KMS-11 (cell line): ENCODE measurements around the gene CACNA2D1.
A peak's percentile ranks its signal among the peaks of the same experiment; 100 is the strongest.

Source experiments
- H2AFZ ChIP-seq: fragments of 200-600 bp; sonication (generic); 2 replicates; pipeline ENCODE4 v1.6.1; 2016; ENCODE audit warnings: antibody characterized with exemption, mixed run types, low read depth
- H3K27ac ChIP-seq: fragments of 200-600 bp; sonication (generic); 2 replicates; pipeline ENCODE4 v1.6.1; 2016; ENCODE audit warnings: mild to moderate bottlenecking, mixed run types
- H3K27me3 ChIP-seq: fragments of 200-600 bp; sonication (generic); 2 replicates; pipeline ENCODE4 v1.6.1; 2017; ENCODE audit warnings: mild to moderate bottlenecking, low read depth, mixed run types, moderate library complexity; ENCODE audit not compliant: insufficient read depth
- H3K36me3 ChIP-seq: fragments of 200-600 bp; sonication (generic); 2 replicates; pipeline ENCODE4 v1.6.1; 2017; ENCODE audit warnings: mild to moderate bottlenecking, mixed run types; ENCODE audit not compliant: insufficient read depth
- H3K4me1 ChIP-seq: fragments of 200-600 bp; sonication (generic); 2 replicates; pipeline ENCODE4 v1.6.1; 2016; ENCODE audit warnings: mild to moderate bottlenecking, low read depth, mixed run types; ENCODE audit not compliant: poor library complexity, severe bottlenecking
- H3K4me2 ChIP-seq: fragments of 200-600 bp; sonication (generic); 2 replicates; pipeline ENCODE4 v1.7.0; 2016; ENCODE audit warnings: mild to moderate bottlenecking, mixed run types
- H3K4me3 ChIP-seq: fragments of 200-600 bp; sonication (generic); IDR thresholded peaks from 2 replicates; pipeline ENCODE4 v1.6.1; 2017; ENCODE audit warnings: low read depth, low read length, mixed read lengths; ENCODE audit not compliant: insufficient read depth
- H3K79me2 ChIP-seq: fragments of 200-600 bp; sonication (generic); 2 replicates; pipeline ENCODE4 v1.6.1; 2016; ENCODE audit warnings: low read depth, mixed run types; ENCODE audit not compliant: insufficient read depth
- H3K9ac ChIP-seq: fragments of 200-600 bp; sonication (generic); 2 replicates; pipeline ENCODE4 v1.6.1; 2016; ENCODE audit warnings: mild to moderate bottlenecking, mixed run types
- H4K20me1 ChIP-seq: fragments of 200-600 bp; sonication (generic); 2 replicates; pipeline ENCODE4 v1.6.1; 2016; ENCODE audit warnings: mild to moderate bottlenecking, mixed run types; ENCODE audit not compliant: insufficient read depth
- TF ChIP-seq, protein P1 (sequence below): fragments of 200-600 bp; sonication (generic); conservative IDR thresholded peaks from 2 replicates; pipeline ENCODE4 v1.6.1; 2017; ENCODE audit warnings: low read depth, mild to moderate bottlenecking, antibody characterized with exemption, low read length, moderate library complexity, mixed read lengths

CACNA2D1 gene

GRCh38 chr7:81903115-81903514 lies 540.5 kb downstream of the CACNA2D1 start:
- Histone ChIP-seq H3K79me2 (no peaks in the 10 kb centered on the region), H3K4me2 (peak overlapping the region; percentile 96), H3K9ac (peak overlapping the region; percentile 31; the same call in 1 of the 2 replicates), H4K20me1 (no peaks in the 10 kb centered on the region), H3K36me3 (no peaks in the 10 kb centered on the region), H3K27ac (peak overlapping the region; percentile 77), H3K4me1 (peaks cover 60% of the 10 kb centered on the region), H2AFZ (peak overlapping the region; percentile 67), H3K27me3 (no peaks in the 10 kb centered on the region), H3K4me3 (no peak overlapping the region)
- TF ChIP-seq, protein P1, sequence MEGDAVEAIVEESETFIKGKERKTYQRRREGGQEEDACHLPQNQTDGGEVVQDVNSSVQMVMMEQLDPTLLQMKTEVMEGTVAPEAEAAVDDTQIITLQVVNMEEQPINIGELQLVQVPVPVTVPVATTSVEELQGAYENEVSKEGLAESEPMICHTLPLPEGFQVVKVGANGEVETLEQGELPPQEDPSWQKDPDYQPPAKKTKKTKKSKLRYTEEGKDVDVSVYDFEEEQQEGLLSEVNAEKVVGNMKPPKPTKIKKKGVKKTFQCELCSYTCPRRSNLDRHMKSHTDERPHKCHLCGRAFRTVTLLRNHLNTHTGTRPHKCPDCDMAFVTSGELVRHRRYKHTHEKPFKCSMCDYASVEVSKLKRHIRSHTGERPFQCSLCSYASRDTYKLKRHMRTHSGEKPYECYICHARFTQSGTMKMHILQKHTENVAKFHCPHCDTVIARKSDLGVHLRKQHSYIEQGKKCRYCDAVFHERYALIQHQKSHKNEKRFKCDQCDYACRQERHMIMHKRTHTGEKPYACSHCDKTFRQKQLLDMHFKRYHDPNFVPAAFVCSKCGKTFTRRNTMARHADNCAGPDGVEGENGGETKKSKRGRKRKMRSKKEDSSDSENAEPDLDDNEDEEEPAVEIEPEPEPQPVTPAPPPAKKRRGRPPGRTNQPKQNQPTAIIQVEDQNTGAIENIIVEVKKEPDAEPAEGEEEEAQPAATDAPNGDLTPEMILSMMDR = no peak

GRCh38 chr7:81902536-81902935 lies 541.0 kb downstream of the CACNA2D1 start:
- Histone ChIP-seq H3K36me3 (no peaks in the 10 kb centered on the region), H3K79me2 (no peaks in the 10 kb centered on the region), H3K4me2 (peak overlapping the region; percentile 96), H2AFZ (peak overlapping the region; percentile 67), H4K20me1 (no peaks in the 10 kb centered on the region), H3K9ac (peak overlapping the region; percentile 31; the same call in 1 of the 2 replicates), H3K27ac (peak overlapping the region; percentile 77), H3K4me3 (no peak overlapping the region), H3K27me3 (no peaks in the 10 kb centered on the region), H3K4me1 (peaks cover 60% of the 10 kb centered on the region)
- TF ChIP-seq, protein P1 = no peak
